ENCODE measurements around the gene TTC7B.

- no peak for TF ChIP-seq YY1 (IDR thresholded peaks at IDR 0.05; ENCODE audit: low read depth, low read length)
- TF ChIP-seq CEBPB (IDR thresholded peaks at IDR 0.05; ENCODE audit: low read depth, low read length): no peak
- TF ChIP-seq, protein P1, sequence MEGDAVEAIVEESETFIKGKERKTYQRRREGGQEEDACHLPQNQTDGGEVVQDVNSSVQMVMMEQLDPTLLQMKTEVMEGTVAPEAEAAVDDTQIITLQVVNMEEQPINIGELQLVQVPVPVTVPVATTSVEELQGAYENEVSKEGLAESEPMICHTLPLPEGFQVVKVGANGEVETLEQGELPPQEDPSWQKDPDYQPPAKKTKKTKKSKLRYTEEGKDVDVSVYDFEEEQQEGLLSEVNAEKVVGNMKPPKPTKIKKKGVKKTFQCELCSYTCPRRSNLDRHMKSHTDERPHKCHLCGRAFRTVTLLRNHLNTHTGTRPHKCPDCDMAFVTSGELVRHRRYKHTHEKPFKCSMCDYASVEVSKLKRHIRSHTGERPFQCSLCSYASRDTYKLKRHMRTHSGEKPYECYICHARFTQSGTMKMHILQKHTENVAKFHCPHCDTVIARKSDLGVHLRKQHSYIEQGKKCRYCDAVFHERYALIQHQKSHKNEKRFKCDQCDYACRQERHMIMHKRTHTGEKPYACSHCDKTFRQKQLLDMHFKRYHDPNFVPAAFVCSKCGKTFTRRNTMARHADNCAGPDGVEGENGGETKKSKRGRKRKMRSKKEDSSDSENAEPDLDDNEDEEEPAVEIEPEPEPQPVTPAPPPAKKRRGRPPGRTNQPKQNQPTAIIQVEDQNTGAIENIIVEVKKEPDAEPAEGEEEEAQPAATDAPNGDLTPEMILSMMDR (IDR thresholded peaks at IDR 0.05; ENCODE audit: control extremely low read depth in 1 of 3, insufficient read depth in 1 of 3, low read depth in 1 of 3, low read length in 3 of 3): no peak
- no peak for TF ChIP-seq POLR2A (IDR thresholded peaks at IDR 0.05; ENCODE audit: control extremely low read depth in 1 of 2, low read depth in 2 of 2, low read length in 2 of 2)
- no peak for TF ChIP-seq HDAC6 (IDR thresholded peaks at IDR 0.05; ENCODE audit: low read depth, low read length)
Measured at GRCh38 chr14:90557516-90557915, 258.7 kb downstream of the TTC7B start.
